ENCODE data around the gene ECHS1. TPM values are rescaled to one million over a fixed set of nuclear protein-coding genes. Genes with fewer than 3 reads are reported as not detected.

ECHS1 gene
- total and polyA plus RNA-seq, 9 of the 15 experiments (the other 6 are each of a cell fraction or from before 2014, with no cell fraction given) = 16.6 to 100 (median 68.1) TPM

GRCh38 chr10:133357285-133358161 lies 15.6 kb downstream of the ECHS1 start, which contains the start of gene FUOM (continued):
- TF ChIP-seq, protein P1, sequence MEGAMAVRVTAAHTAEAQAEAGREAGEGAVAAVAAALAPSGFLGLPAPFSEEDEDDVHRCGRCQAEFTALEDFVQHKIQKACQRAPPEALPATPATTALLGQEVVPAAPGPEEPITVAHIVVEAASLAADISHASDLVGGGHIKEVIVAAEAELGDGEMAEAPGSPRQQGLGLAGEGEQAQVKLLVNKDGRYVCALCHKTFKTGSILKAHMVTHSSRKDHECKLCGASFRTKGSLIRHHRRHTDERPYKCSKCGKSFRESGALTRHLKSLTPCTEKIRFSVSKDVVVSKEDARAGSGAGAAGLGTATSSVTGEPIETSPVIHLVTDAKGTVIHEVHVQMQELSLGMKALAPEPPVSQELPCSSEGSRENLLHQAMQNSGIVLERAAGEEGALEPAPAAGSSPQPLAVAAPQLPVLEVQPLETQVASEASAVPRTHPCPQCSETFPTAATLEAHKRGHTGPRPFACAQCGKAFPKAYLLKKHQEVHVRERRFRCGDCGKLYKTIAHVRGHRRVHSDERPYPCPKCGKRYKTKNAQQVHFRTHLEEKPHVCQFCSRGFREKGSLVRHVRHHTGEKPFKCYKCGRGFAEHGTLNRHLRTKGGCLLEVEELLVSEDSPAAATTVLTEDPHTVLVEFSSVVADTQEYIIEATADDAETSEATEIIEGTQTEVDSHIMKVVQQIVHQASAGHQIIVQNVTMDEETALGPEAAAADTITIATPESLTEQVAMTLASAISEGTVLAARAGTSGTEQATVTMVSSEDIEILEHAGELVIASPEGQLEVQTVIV (CRISPR knock-in tag; IDR thresholded peaks at IDR 0.05; ENCODE audit: borderline replicate concordance) = no peak
- no peak for TF ChIP-seq COPS2 (conservative IDR thresholded peaks at IDR 0.05)
- TF ChIP-seq, protein P2, sequence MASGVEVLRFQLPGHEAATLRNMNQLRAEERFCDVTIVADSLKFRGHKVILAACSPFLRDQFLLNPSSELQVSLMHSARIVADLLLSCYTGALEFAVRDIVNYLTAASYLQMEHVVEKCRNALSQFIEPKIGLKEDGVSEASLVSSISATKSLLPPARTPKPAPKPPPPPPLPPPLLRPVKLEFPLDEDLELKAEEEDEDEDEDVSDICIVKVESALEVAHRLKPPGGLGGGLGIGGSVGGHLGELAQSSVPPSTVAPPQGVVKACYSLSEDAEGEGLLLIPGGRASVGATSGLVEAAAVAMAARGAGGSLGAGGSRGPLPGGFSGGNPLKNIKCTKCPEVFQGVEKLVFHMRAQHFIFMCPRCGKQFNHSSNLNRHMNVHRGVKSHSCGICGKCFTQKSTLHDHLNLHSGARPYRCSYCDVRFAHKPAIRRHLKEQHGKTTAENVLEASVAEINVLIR (CRISPR knock-in tag; IDR thresholded peaks at IDR 0.05) = no peak
- TF ChIP-seq RAD21 (CRISPR knock-in tag; conservative IDR thresholded peaks at IDR 0.05 in 1 of 2, IDR thresholded peaks at IDR 0.05 in 1 of 2) = no peak
- TF ChIP-seq ZNF3 (CRISPR knock-in tag; IDR thresholded peaks at IDR 0.05) = no peak
- TF ChIP-seq SIX5 (IDR thresholded peaks at IDR 0.05; ENCODE audit: borderline replicate concordance in 1 of 2, insufficient read depth in 1 of 2, low read depth in 1 of 2, low read length in 2 of 2) = no peak
- no peak for TF ChIP-seq CTBP1 (IDR thresholded peaks at IDR 0.05; ENCODE audit: borderline replicate concordance)
- no peak for TF ChIP-seq MAFF (IDR thresholded peaks at IDR 0.05; ENCODE audit: low read length)
- no peak for TF ChIP-seq KLF13 (tag; IDR thresholded peaks at IDR 0.05; ENCODE audit: borderline replicate concordance, low read depth)
- TF ChIP-seq CBFA2T2 (conservative IDR thresholded peaks at IDR 0.05) = no peak
- TF ChIP-seq SP1 (CRISPR knock-in tag; IDR thresholded peaks at IDR 0.05) = no peak
- no peak for TF ChIP-seq CHAMP1 (IDR thresholded peaks at IDR 0.05)
- TF ChIP-seq ATF4 (CRISPR knock-in tag; IDR thresholded peaks at IDR 0.05) = no peak
- no peak for TF ChIP-seq ZNF224 (CRISPR knock-in tag; IDR thresholded peaks at IDR 0.05)
- TF ChIP-seq ZNF785 (CRISPR knock-in tag; IDR thresholded peaks at IDR 0.05) = no peak
- no peak for TF ChIP-seq TBL1XR1 (IDR thresholded peaks at IDR 0.05; ENCODE audit: low read length in 2 of 2)
- TF ChIP-seq, protein P3, sequence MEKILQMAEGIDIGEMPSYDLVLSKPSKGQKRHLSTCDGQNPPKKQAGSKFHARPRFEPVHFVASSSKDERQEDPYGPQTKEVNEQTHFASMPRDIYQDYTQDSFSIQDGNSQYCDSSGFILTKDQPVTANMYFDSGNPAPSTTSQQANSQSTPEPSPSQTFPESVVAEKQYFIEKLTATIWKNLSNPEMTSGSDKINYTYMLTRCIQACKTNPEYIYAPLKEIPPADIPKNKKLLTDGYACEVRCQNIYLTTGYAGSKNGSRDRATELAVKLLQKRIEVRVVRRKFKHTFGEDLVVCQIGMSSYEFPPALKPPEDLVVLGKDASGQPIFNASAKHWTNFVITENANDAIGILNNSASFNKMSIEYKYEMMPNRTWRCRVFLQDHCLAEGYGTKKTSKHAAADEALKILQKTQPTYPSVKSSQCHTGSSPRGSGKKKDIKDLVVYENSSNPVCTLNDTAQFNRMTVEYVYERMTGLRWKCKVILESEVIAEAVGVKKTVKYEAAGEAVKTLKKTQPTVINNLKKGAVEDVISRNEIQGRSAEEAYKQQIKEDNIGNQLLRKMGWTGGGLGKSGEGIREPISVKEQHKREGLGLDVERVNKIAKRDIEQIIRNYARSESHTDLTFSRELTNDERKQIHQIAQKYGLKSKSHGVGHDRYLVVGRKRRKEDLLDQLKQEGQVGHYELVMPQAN (IDR thresholded peaks at IDR 0.05; ENCODE audit: borderline replicate concordance) = no peak
- no peak for TF ChIP-seq ZBED1 (IDR thresholded peaks at IDR 0.05)
